Activated CD4-positive, alpha-beta T cell treated with anti-CD3 and anti-CD28 coated beads, Interleukin-2, amount 50 U/mL, for 48 hours (primary cell): Measurements from ENCODE around the gene NHERF1.
A peak's percentile ranks its signal among the peaks of the same experiment; 100 is the strongest.

Experiments
- DNase-seq, 2 experiments: peaks; one replicate each; pipeline ENCODE4 v3.0.0-alpha.2; 2020

NHERF1 gene

GRCh38 chr17:74748529-74749278 lies at the start of gene NHERF1:
NHERF1 (plus strand) TSS chr17:74748628; CDS start chr17:74748847, 219 bp downstream.
- peak; percentile 93 to 94 for DNase-seq

- no peak for DNase-seq
Observed at GRCh38 chr17:74699236-74699635, 49.2 kb upstream of the NHERF1 start.

DNA sequence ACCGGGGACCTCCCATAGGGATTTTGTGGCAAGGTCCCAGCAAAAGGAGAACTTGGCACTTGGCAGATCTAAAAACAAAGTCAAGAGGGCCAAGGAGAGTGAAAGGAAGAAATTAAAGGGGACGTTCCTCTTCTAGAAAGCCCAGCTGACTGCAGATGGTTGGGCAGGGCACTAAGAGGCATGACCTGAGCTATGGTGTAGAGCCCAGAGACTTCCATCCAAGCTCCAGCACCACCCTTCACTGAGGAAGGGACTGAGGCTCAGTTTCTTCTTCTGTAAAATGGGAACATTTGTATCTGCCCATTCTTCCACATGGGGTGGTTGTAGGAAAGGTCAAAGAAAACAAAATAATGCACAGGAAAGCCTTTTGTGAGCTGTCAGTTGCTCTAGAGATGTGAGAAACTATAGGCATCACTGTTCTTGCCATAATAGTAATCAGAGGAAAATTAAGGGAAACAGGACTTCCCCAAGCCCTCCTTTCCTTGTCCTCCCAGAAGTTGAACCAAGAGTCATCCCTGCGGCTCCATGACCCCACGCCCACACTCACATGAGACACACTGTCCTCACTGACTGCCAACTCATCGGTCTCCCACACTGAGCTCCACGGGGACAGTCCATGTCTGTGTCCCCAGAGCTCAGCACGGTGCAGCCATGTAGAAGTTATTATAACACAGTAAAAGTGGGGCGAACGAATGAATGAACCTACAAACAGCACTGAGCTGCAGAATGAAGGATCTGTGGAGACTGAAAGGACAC lies 46.1 kb upstream of the NHERF1 start:
- DNase-seq: no peak

- DNase-seq: no peak
Observed at GRCh38 chr17:74703311-74703710, 45.1 kb upstream of the NHERF1 start.

- no peak for DNase-seq
Observed at GRCh38 chr17:74704544-74704943, 43.9 kb upstream of the NHERF1 start.

GRCh38 chr17:74711058-74711824 lies 37.2 kb upstream of the NHERF1 start:
- DNase-seq: no peak

- DNase-seq: no peak
Observed at GRCh38 chr17:74712301-74712700, 36.1 kb upstream of the NHERF1 start.

GRCh38 chr17:74712756-74713155 lies 35.7 kb upstream of the NHERF1 start, which contains the start of gene CD300LF:
CD300LF (minus strand) TSS chr17:74712923; CDS start chr17:74712866, 57 bp downstream.
- no peak for DNase-seq

DNA sequence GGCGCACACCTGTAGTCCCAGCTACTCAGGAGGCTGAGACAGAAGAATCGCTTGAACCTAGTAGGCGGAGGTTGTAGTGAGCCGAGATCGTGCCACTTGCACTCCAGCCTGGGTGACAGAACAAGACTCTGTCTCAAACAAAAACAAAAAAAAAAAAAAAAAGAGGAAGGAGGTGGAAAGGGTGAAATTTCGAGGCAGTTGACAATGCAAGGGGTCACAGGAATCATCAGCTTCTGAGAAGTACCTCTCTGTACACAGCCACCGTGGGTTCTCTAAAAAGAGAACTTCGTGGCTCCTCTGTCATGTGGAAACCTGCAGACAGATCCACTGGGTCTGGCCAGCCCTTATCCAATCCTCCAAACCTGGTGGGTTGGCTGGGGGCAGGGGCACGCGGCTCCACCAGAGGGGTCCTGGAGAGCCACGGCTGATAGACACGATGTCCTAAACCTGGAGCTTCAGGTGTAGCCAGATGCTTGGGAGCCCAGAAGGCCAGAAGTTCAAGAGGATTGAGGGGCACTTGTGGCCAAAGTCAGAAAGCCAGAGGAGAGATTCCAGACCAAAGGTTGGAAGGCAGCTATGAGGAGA lies 35.2 kb upstream of the NHERF1 start:
- no peak for DNase-seq

DNA sequence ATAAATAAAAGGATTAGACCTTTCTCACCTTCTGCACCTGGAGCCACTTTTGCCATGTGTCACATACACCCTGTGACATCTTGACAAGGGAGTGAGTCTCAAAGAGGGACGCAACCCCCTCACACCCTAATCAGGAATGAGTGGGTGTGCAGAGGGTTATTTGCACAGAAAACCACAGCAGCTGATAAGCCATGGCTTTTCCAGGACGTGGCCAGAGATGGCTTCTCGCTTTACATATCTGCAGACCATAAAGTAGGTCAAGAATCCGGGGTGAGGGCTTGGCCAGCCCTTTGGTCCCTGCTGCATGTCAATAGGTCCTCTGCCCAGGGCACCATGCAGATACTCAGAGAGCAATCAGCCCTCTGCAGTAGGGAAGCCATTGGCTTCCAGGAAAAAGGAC lies 33.3 kb upstream of the NHERF1 start:
- no peak for DNase-seq

DNA sequence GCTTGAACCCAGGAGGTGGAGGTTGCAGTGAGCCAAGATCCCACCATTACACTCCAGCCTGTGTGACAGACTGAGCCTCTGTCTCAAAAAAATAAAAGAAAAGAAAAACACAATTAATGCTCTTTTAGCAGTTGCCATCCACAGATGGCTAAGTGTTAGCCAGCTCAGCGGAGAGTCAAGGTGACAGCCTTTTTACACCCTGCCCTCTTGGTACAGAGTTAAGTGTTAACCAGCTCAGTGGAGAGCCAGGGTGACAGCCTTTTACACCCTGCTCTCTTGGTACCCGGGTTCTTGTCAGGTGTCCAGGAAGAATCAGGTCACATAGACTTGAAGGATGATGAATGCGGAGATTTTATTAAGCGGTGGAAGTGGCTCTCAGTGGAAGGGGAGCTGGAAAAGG lies 27.9 kb upstream of the NHERF1 start:
- no peak for DNase-seq

DNA sequence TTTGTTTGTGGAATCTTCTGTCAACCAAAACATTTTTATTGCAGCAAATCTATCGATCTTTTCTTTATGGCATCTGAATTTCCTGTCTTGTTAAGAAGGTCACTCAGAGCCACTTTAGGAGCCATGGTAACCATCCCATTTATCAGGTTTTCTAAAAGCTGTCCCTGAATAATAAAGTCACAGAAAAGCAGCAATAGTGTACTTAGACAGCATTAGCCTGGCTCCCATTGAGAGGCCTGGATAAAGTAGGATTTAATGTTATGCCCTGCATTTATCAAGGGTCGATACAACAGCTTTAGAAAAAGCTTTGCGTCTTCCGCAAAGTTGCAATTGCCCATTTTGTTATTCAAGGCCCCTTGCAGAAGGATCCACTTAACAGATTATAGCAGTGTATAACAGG lies 25.6 kb upstream of the NHERF1 start:
- DNase-seq: no peak

GRCh38 chr17:74723891-74724290 lies 24.5 kb upstream of the NHERF1 start:
- no peak for DNase-seq

- DNase-seq: no peak
Observed at GRCh38 chr17:74725111-74725510, 23.3 kb upstream of the NHERF1 start.

GRCh38 chr17:74728033-74728701 lies 20.3 kb upstream of the NHERF1 start:
- no peak for DNase-seq

- DNase-seq: no peak
Observed at GRCh38 chr17:74728702-74729075, 19.7 kb upstream of the NHERF1 start.

- DNase-seq: no peak
Observed at GRCh38 chr17:74729368-74729767, 19.1 kb upstream of the NHERF1 start.

GRCh38 chr17:74729866-74730265 lies 18.6 kb upstream of the NHERF1 start:
- DNase-seq: no peak

- DNase-seq: peak in 1 of 2 experiments; percentile 50
Observed at GRCh38 chr17:74730491-74731346, 17.7 kb upstream of the NHERF1 start.

GRCh38 chr17:74731347-74731605 lies 17.2 kb upstream of the NHERF1 start:
- no peak for DNase-seq

GRCh38 chr17:74732042-74732867 lies 16.2 kb upstream of the NHERF1 start:
- no peak for DNase-seq
